CD14-positive monocyte (primary cell): ENCODE results near the gene ABHD14A. TPM values are rescaled to one million over a fixed set of nuclear protein-coding genes. Genes with fewer than 3 reads are reported as not detected.

Source experiments
- DNase-seq, 3 donors: peaks; one replicate each; pipeline ENCODE4 v3.0.0-alpha.2; 2011 to 2022
- H2AFZ ChIP-seq: 2 replicates; pipeline ENCODE4 v1.6.0; 2012; ENCODE audit warnings: mild to moderate bottlenecking, low read depth, low read length, inconsistent platforms; ENCODE audit not compliant: insufficient read depth, poor library complexity, severe bottlenecking
- H3K27ac ChIP-seq, 2 donors: 1 replicate in 1 of 2; 2 replicates in 1 of 2; pipeline ENCODE4 v1.5.1; 2012 to 2013; ENCODE audit warnings: low read length in 2 of 2, control low read depth in 1 of 2, inconsistent platforms in 1 of 2, low read depth in 1 of 2, mild to moderate bottlenecking in 1 of 2
- H3K27me3 ChIP-seq, 2 donors: one replicate each; pipeline versions ENCODE4 v1.6.0 to v1.6.1; 2011 to 2013; ENCODE audit warnings: low read length in 2 of 2; ENCODE audit not compliant: control insufficient read depth in 2 of 2, insufficient read depth in 2 of 2
- H3K36me3 ChIP-seq, 2 donors: replicated peaks in 1 of 2; 1 replicate in 1 of 2; 2 replicates in 1 of 2; pipeline versions ENCODE4 v1.5.1 to v1.6.1; 2012 to 2013; ENCODE audit warnings: low read length in 2 of 2, control low read depth in 1 of 2, inconsistent platforms in 1 of 2, mild to moderate bottlenecking in 1 of 2; ENCODE audit not compliant: insufficient read depth in 2 of 2, control insufficient read depth in 1 of 2
- H3K4me1 ChIP-seq, 2 donors: 1 replicate in 1 of 2; 2 replicates in 1 of 2; pipeline versions ENCODE4 v1.5.1 to v1.6.1; 2012 to 2013; ENCODE audit warnings: low read length in 2 of 2, control low read depth in 1 of 2, inconsistent platforms in 1 of 2, mild to moderate bottlenecking in 1 of 2, moderate library complexity in 1 of 2; ENCODE audit not compliant: insufficient read depth in 2 of 2, control insufficient read depth in 1 of 2
- H3K4me2 ChIP-seq: replicated peaks from 2 replicates; pipeline ENCODE3; 2012; ENCODE audit warnings: low read length, moderate library complexity, mild to moderate bottlenecking; ENCODE audit not compliant: poor library complexity, severe bottlenecking; ENCODE audit errors: extremely low read depth
- H3K4me3 ChIP-seq, 3 experiments: fragments of 200-600 bp in 1 of 3; sonication (generic) in 1 of 3; replicated peaks in 1 of 3; 1 replicate in 2 of 3; 2 replicates in 1 of 3; pipeline ENCODE4 v1.5.1; 2011 to 2013; ENCODE audit warnings: low read length in 3 of 3, mild to moderate bottlenecking in 3 of 3, control low read depth in 2 of 3, low read depth in 2 of 3, inconsistent platforms in 1 of 3, moderate library complexity in 1 of 3
- H3K79me2 ChIP-seq: 2 replicates; pipeline ENCODE4 v1.6.0; 2012; ENCODE audit warnings: mild to moderate bottlenecking, control low read depth, inconsistent platforms, low read length, moderate library complexity; ENCODE audit not compliant: insufficient read depth
- H3K9ac ChIP-seq: 2 replicates; pipeline ENCODE4 v1.6.0; 2017; ENCODE audit warnings: low read length, mild to moderate bottlenecking; ENCODE audit not compliant: insufficient read depth, poor library complexity, severe bottlenecking
- H3K9me3 ChIP-seq, 2 donors: replicated peaks in 1 of 2; 1 replicate in 1 of 2; 2 replicates in 1 of 2; pipeline versions ENCODE4 v1.5.1 to v1.6.1; 2012 to 2013; ENCODE audit warnings: low read length in 2 of 2, control low read depth in 1 of 2; ENCODE audit not compliant: control insufficient read depth in 1 of 2, insufficient read depth in 1 of 2
- H4K20me1 ChIP-seq: 2 replicates; pipeline ENCODE4 v1.6.0; 2012; ENCODE audit warnings: mild to moderate bottlenecking, low read length, control low read depth, moderate library complexity; ENCODE audit not compliant: insufficient read depth
- H3K27ac Mint-ChIP-seq, 7 donors: one replicate each; pipeline ENCODE4 v1.8.0; 2020; ENCODE audit warnings: mild to moderate bottlenecking in 7 of 7, mixed read lengths in 7 of 7, moderate library complexity in 6 of 7, inconsistent platforms in 2 of 7
- H3K27me3 Mint-ChIP-seq, 3 donors: one replicate each; pipeline ENCODE4 v1.8.0; 2021 to 2022; ENCODE audit warnings: low read depth in 3 of 3, mild to moderate bottlenecking in 3 of 3, mixed read lengths in 3 of 3, moderate library complexity in 3 of 3, inconsistent platforms in 1 of 3
- H3K36me3 Mint-ChIP-seq, 2 donors: one replicate each; pipeline ENCODE4 v1.8.0; 2020; ENCODE audit warnings: mixed read lengths in 2 of 2, inconsistent platforms in 1 of 2, mild to moderate bottlenecking in 1 of 2
- H3K4me1 Mint-ChIP-seq: one replicate; pipeline ENCODE4 v1.8.0; 2020; ENCODE audit warnings: mild to moderate bottlenecking, mixed read lengths
- H3K4me3 Mint-ChIP-seq, 2 donors: one replicate each; pipeline ENCODE4 v1.8.0; 2020; ENCODE audit warnings: mild to moderate bottlenecking in 2 of 2, mixed read lengths in 2 of 2, moderate library complexity in 1 of 2
- H3K9me3 Mint-ChIP-seq, 7 donors: one replicate each; pipeline ENCODE4 v1.8.0; 2020 to 2022; ENCODE audit warnings: mixed read lengths in 7 of 7, mild to moderate bottlenecking in 6 of 7, moderate library complexity in 6 of 7, inconsistent platforms in 2 of 7
- WGBS: methylation state at CpG from one replicate; pipeline ENCODE4 v1.1.5; 2013; ENCODE audit warnings: missing lambda C conversion rate; ENCODE audit not compliant: insufficient coverage; 5-methylcytosine and 5-hydroxymethylcytosine counted together
- intact Hi-C, 2 donors: fragments of 100-400 bp; cut with micrococcal nuclease; formaldehyde crosslinking; loops; one replicate each; pipeline versions ENCODE4 v1.15.0 to v1.15.1; 2023
- polyA plus RNA-seq, 3 donors: library from polyadenylated mRNA; depleted of rRNA in 1 of 3; unstranded in 2 of 3; stranded (reverse) in 1 of 3; fragments of 300-500 nt in 2 of 3; fragments of >200 nt in 1 of 3; fragmentation: Illumina TruSeq in 2 of 3; gene quantifications; 1 replicate in 2 of 3; 2 replicates in 1 of 3; pipeline ENCODE4 v1.2.3, GENCODE V29; 2012 to 2021
- small RNA-seq: library from RNA; depleted of rRNA; stranded (forward); fragments of <200 nt; gene quantifications from one replicate; pipeline ENCODE3, GENCODE V24; 2012; ENCODE audit warnings: low read depth; ENCODE audit not compliant: insufficient read length
- TF ChIP-seq, protein P1 (sequence below): fragments of 200-600 bp; IDR thresholded peaks from one replicate; pipeline ENCODE4 v1.8.0; 2022; ENCODE audit warnings: antibody characterized with exemption, mild to moderate bottlenecking

ABHD14A gene
- polyA plus RNA-seq, 3 donors: 6.9 to 13.2 (median 11.7) TPM

DNA sequence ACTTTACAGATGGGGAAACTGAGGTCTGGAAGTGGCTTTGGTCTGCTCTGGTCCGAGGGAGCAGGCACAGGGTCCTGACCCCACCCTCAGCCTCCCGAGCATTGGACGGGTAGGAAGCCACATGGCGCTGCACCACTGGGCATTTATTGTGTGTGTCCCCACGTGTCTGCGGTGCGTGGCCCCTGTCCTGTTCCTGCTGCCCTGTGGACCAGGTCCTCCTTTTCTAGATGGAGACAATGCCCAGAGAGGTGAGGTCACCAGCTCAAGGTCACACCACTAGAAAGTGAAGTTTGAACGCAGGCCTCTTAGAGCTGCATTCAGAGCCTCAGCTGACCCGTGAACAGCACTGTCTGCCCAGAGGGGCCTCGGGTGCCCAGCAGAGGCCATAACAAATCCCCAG is 54.7 kb downstream of the ABHD14A start:
- no peak overlapping the region for H3K27ac ChIP-seq
- H3K27me3 ChIP-seq: no peaks in the 10 kb centered on the region
- Mint-ChIP-seq H3K36me3 (no peaks in the 10 kb centered on the region), H3K4me3 (no peak overlapping the region), H3K9me3 (no peaks in the 10 kb centered on the region), H3K4me1 (no peaks in the 10 kb centered on the region), H3K27me3 (peaks cover 0 to 4% (median 1%) of the 10 kb centered on the region in 3 donors), H3K27ac (no peak overlapping the region)
- no peak overlapping the region for H3K9ac ChIP-seq
- no peak for DNase-seq
- H3K4me3 ChIP-seq: no peak overlapping the region
- H3K79me2 ChIP-seq: no peaks in the 10 kb centered on the region
- H2AFZ ChIP-seq: no peak overlapping the region
- TF ChIP-seq, protein P1, sequence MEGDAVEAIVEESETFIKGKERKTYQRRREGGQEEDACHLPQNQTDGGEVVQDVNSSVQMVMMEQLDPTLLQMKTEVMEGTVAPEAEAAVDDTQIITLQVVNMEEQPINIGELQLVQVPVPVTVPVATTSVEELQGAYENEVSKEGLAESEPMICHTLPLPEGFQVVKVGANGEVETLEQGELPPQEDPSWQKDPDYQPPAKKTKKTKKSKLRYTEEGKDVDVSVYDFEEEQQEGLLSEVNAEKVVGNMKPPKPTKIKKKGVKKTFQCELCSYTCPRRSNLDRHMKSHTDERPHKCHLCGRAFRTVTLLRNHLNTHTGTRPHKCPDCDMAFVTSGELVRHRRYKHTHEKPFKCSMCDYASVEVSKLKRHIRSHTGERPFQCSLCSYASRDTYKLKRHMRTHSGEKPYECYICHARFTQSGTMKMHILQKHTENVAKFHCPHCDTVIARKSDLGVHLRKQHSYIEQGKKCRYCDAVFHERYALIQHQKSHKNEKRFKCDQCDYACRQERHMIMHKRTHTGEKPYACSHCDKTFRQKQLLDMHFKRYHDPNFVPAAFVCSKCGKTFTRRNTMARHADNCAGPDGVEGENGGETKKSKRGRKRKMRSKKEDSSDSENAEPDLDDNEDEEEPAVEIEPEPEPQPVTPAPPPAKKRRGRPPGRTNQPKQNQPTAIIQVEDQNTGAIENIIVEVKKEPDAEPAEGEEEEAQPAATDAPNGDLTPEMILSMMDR: no peak
- WGBS: 89% methylated on average over 10 of the region's 10 CpGs
- no peak overlapping the region for H3K4me2 ChIP-seq
- intact Hi-C loops: no loop called here
- no peaks in the 10 kb centered on the region for H3K4me1 ChIP-seq
- H4K20me1 ChIP-seq: no peaks in the 10 kb centered on the region
- H3K36me3 ChIP-seq: no peaks in the 10 kb centered on the region
- H3K9me3 ChIP-seq: no peaks in the 10 kb centered on the region

Small RNA genes within 50 kb of the gene (small RNA-seq; reads per million reads assigned to genes)
- gene AC115284.1: not detected

Other genes starting within 250 kb of the ABHD14A start
- not detected for gene IQCF6, start 195.8 kb upstream of the ABHD14A start, polyA plus RNA-seq
- gene IQCF2, start 113.4 kb upstream of the ABHD14A start, polyA plus RNA-seq: not detected
- gene IQCF5, start 99.5 kb upstream of the ABHD14A start, polyA plus RNA-seq: not detected
- gene IQCF1, start 71.7 kb upstream of the ABHD14A start, polyA plus RNA-seq: not detected
- 10 to 100 TPM in 1 of 3 donors, 1 to 10 TPM in 2; 6.7 to 10.4 (median 9.9) TPM for gene RRP9, start 33.2 kb upstream of the ABHD14A start, polyA plus RNA-seq
- gene PARP3, start 32.7 kb upstream of the ABHD14A start, polyA plus RNA-seq: 1 to 10 TPM; 1.2 to 6.9 (median 1.7) TPM
- gene GPR62, start 19.7 kb upstream of the ABHD14A start, polyA plus RNA-seq: not detected
- 1 to 10 TPM in 1 of 3 donors, under 1 TPM in 2; 0.09 to 1.3 (median 0.22) TPM for gene PCBP4, start 7.6 kb upstream of the ABHD14A start, polyA plus RNA-seq
- gene ABHD14B, start 1.0 kb upstream of the ABHD14A start, polyA plus RNA-seq: 10 to 100 TPM; 20.3 to 31.2 (median 23.4) TPM
- 10 to 100 TPM; 13.3 to 18.0 (median 14.5) TPM for gene ACY1, start 8.5 kb downstream of the ABHD14A start, polyA plus RNA-seq
- gene RPL29, start 20.8 kb downstream of the ABHD14A start, polyA plus RNA-seq: 1,000 to 10,000 TPM in 1 of 3 donors, 100 to 1,000 TPM in 2; 753 to 2,360 (median 856) TPM
- gene DUSP7, start 81.5 kb downstream of the ABHD14A start, polyA plus RNA-seq: 10 to 100 TPM in 1 of 3 donors, 1 to 10 TPM in 2; 2.8 to 36.8 (median 3.9) TPM
- 1 to 10 TPM; 1.2 to 2.0 (median 1.5) TPM for gene POC1A, start 179.4 kb downstream of the ABHD14A start, polyA plus RNA-seq
- 10 to 100 TPM; 20.9 to 84.7 (median 38.7) TPM for gene ALAS1, start 223.1 kb downstream of the ABHD14A start, polyA plus RNA-seq